Trophoblast cell (in vitro differentiated cells and primary cell): ENCODE measurements around the gene PWWP3B.
"Not testable (repeated sequence)": the region's sequence is repeated elsewhere in the genome, so short reads cannot be mapped to it uniquely, and the experiment has no call there.

Source experiments
- DNase-seq, 2 donors: peaks; one replicate each; pipeline ENCODE4 v3.0.0-alpha.2; 2016
- H2AFZ ChIP-seq: 2 replicates; pipeline ENCODE4 v1.6.1; 2013; ENCODE audit warnings: low read length, moderate library complexity, mild to moderate bottlenecking; ENCODE audit not compliant: insufficient read depth, poor library complexity
- H2AK5ac ChIP-seq: 2 replicates; pipeline ENCODE4 v1.6.1; 2013; ENCODE audit warnings: mild to moderate bottlenecking, low read length
- H2BK120ac ChIP-seq: 2 replicates; pipeline ENCODE4 v1.6.1; 2013; ENCODE audit warnings: low read length, mild to moderate bottlenecking, moderate library complexity; ENCODE audit not compliant: insufficient read depth, poor library complexity
- H2BK12ac ChIP-seq: 2 replicates; pipeline ENCODE4 v1.6.1; 2013; ENCODE audit warnings: mild to moderate bottlenecking, low read length, moderate library complexity
- H2BK5ac ChIP-seq: 2 replicates; pipeline ENCODE4 v1.6.1; 2013; ENCODE audit warnings: low read length, low read depth, moderate library complexity, mild to moderate bottlenecking; ENCODE audit not compliant: poor library complexity
- H3K14ac ChIP-seq: 2 replicates; pipeline ENCODE4 v1.6.1; 2013; ENCODE audit warnings: mild to moderate bottlenecking, low read length
- H3K18ac ChIP-seq: 2 replicates; pipeline ENCODE4 v1.6.1; 2013; ENCODE audit warnings: mild to moderate bottlenecking, low read length
- H3K23ac ChIP-seq: 2 replicates; pipeline ENCODE4 v1.6.1; 2013; ENCODE audit warnings: low read length
- H3K27ac ChIP-seq: 2 replicates; pipeline ENCODE4 v1.5.1; 2013; ENCODE audit warnings: low read depth, mild to moderate bottlenecking, inconsistent platforms, low read length, moderate library complexity
- H3K27me3 ChIP-seq: 2 replicates; pipeline ENCODE4 v1.6.1; 2013; ENCODE audit warnings: inconsistent platforms, mild to moderate bottlenecking, low read length, moderate library complexity; ENCODE audit not compliant: insufficient read depth
- H3K36me3 ChIP-seq, 2 experiments: 1 replicate in 1 of 2; 2 replicates in 1 of 2; pipeline ENCODE4 v1.6.1; 2013; ENCODE audit warnings: low read length in 2 of 2, mild to moderate bottlenecking in 2 of 2, moderate library complexity in 1 of 2; ENCODE audit not compliant: insufficient read depth in 2 of 2, control insufficient read depth in 1 of 2
- H3K4ac ChIP-seq: 2 replicates; pipeline ENCODE4 v1.6.1; 2013; ENCODE audit warnings: low read depth, mild to moderate bottlenecking, low read length, moderate library complexity
- H3K4me1 ChIP-seq, 2 experiments: 1 replicate in 1 of 2; 2 replicates in 1 of 2; pipeline ENCODE4 v1.6.1; 2013; ENCODE audit warnings: low read length in 2 of 2, mild to moderate bottlenecking in 2 of 2, moderate library complexity in 1 of 2; ENCODE audit not compliant: insufficient read depth in 2 of 2, control insufficient read depth in 1 of 2
- H3K4me2 ChIP-seq: 2 replicates; pipeline ENCODE4 v1.6.1; 2013; ENCODE audit warnings: inconsistent platforms, mild to moderate bottlenecking, low read length, moderate library complexity
- H3K4me3 ChIP-seq: 2 replicates; pipeline ENCODE4 v1.5.1; 2013; ENCODE audit warnings: mild to moderate bottlenecking, low read depth, low read length, inconsistent platforms
- H3K79me1 ChIP-seq: one replicate; pipeline ENCODE4 v1.6.1; 2013; ENCODE audit warnings: low read length
- H3K79me2 ChIP-seq: 2 replicates; pipeline ENCODE4 v1.6.1; 2013; ENCODE audit warnings: low read length, mild to moderate bottlenecking; ENCODE audit not compliant: control insufficient read depth, insufficient read depth, poor library complexity
- H3K9ac ChIP-seq: 2 replicates; pipeline ENCODE4 v1.6.1; 2013; ENCODE audit warnings: mild to moderate bottlenecking, low read length
- H3K9me3 ChIP-seq: 2 replicates; pipeline ENCODE4 v1.6.1; 2013; ENCODE audit warnings: low read depth, mild to moderate bottlenecking, control low read depth, inconsistent platforms, low read length; ENCODE audit not compliant: insufficient read depth
- H4K12ac ChIP-seq: 2 replicates; pipeline ENCODE4 v1.6.1; 2013; ENCODE audit warnings: low read depth, mild to moderate bottlenecking, low read length, moderate library complexity
- H4K8ac ChIP-seq: 2 replicates; pipeline ENCODE4 v1.6.1; 2013; ENCODE audit warnings: low read depth, mild to moderate bottlenecking, low read length, moderate library complexity
- H4K91ac ChIP-seq: one replicate; pipeline ENCODE4 v1.6.1; 2013; ENCODE audit warnings: low read depth, mild to moderate bottlenecking, low read length, moderate library complexity
- WGBS: extraction: QIAGEN DNeasy Blood & Tissue Kit; methylation state at CpG from one replicate; pipeline ENCODE4 v1.1.7; 2013; ENCODE audit warnings: missing lambda C conversion rate; ENCODE audit not compliant: insufficient read length, insufficient coverage; ENCODE audit errors: extremely low coverage; 5-methylcytosine and 5-hydroxymethylcytosine counted together

PWWP3B gene

DNA sequence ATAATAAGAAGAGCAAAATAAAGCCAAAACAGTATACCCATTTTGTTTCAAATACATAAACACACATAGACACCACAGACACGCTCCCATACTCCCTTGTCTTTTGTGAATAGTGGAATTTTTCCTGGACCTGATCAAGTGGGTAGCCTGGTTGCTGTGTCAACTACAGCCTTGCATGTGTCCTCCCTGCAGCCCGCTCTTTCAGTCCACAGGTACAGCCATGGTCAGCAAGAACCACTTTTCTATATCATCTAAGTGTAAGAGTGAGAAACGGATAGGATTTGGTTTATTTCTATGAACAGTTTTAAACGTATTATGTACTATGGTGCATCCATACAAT is 9.8 kb downstream of the PWWP3B start:
- no peak for DNase-seq
- Histone ChIP-seq H3K4ac (no peak overlapping the region), H4K8ac (no peak overlapping the region), H2BK120ac (no peak overlapping the region), H3K36me3 (peaks cover 0 to 2% of the 10 kb centered on the region in 2 experiments), H2BK12ac (no peak overlapping the region), H3K23ac (no peak overlapping the region), H4K12ac (no peak overlapping the region), H4K91ac (no peak overlapping the region), H3K4me3 (no peak overlapping the region), H3K14ac (no peak overlapping the region), H3K9me3 (no peaks in the 10 kb centered on the region), H3K9ac (no peak overlapping the region), H3K27me3 (no peaks in the 10 kb centered on the region), H3K79me1 (peaks cover 2% of the 10 kb centered on the region), H2BK5ac (no peak overlapping the region), H3K79me2 (no peaks in the 10 kb centered on the region), H3K4me2 (no peak overlapping the region), H2AFZ (no peak overlapping the region), H2AK5ac (no peak overlapping the region), H3K18ac (no peak overlapping the region), H3K27ac (no peak overlapping the region), H3K4me1 (no peaks in the 10 kb centered on the region)
- no CpG with 5 or more reads among the region's 4 CpGs for WGBS

DNA sequence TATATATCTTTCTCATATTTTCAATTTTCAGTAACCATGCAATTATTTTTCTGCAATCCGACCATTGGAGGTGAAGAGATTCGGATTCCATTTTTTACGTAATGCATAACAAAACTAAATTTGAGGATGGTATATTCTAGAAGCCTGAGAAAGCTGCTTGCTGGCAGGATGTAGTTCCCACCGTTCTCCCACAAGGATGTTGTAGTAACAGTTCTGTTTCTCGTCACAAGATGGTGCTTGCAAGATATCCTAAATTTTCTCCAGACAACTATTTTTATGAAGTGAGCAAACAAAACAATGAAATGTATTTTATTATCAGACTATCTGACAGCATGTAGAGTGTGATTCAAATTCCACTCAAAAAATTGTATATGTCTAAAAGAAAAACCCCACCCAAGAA is 10.7 kb downstream of the PWWP3B start:
- no peak overlapping the region for H2AFZ ChIP-seq
- no peak overlapping the region for H3K23ac ChIP-seq
- H3K9ac ChIP-seq = no peak overlapping the region
- no peak for DNase-seq
- no peak overlapping the region for H4K8ac ChIP-seq
- peaks cover 2% of the 10 kb centered on the region for H3K79me1 ChIP-seq
- H2BK5ac ChIP-seq = no peak overlapping the region
- H3K4ac ChIP-seq = no peak overlapping the region
- peaks cover 0 to 2% of the 10 kb centered on the region in 2 experiments for H3K36me3 ChIP-seq
- H3K4me3 ChIP-seq = no peak overlapping the region
- H3K4me1 ChIP-seq = no peaks in the 10 kb centered on the region
- H4K12ac ChIP-seq = no peak overlapping the region
- no peak overlapping the region for H2BK12ac ChIP-seq
- no CpG with 5 or more reads among the region's 5 CpGs for WGBS
- H2BK120ac ChIP-seq = no peak overlapping the region
- no peak overlapping the region for H2AK5ac ChIP-seq
- H3K27ac ChIP-seq = no peak overlapping the region
- no peaks in the 10 kb centered on the region for H3K79me2 ChIP-seq
- H3K14ac ChIP-seq = no peak overlapping the region
- no peak overlapping the region for H3K18ac ChIP-seq
- no peaks in the 10 kb centered on the region for H3K9me3 ChIP-seq
- H3K27me3 ChIP-seq = no peaks in the 10 kb centered on the region
- no peak overlapping the region for H4K91ac ChIP-seq
- no peak overlapping the region for H3K4me2 ChIP-seq

DNA sequence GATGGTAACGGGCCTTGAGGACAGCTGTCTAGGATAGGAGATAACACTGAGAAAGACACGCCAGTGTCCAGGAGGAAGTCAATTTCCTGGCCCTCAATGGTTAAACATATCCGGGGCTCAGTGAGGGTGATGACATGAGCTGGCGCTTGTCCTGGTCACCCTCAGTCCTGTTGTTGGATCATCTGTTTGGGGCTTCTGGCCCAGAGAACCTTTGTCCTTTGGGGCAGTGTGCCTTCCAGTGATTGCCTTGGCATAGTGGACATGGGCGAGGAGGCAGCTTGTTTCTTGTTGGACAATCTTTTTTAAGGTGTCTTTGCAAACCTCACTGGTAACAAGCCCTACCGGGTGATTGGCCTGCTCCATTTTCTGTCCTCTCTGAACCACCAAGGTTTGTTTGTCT is 15.6 kb downstream of the PWWP3B start:
- H3K79me1 ChIP-seq, H3K18ac ChIP-seq, H3K14ac ChIP-seq, H2BK12ac ChIP-seq, H3K9me3 ChIP-seq, H2BK5ac ChIP-seq, H3K79me2 ChIP-seq, H3K4me3 ChIP-seq, H2BK120ac ChIP-seq, H4K91ac ChIP-seq, H3K36me3 ChIP-seq, H4K8ac ChIP-seq, H3K9ac ChIP-seq, H3K4me2 ChIP-seq, H3K27ac ChIP-seq, H3K4ac ChIP-seq, H3K27me3 ChIP-seq, H4K12ac ChIP-seq, H3K4me1 ChIP-seq, H3K23ac ChIP-seq, H2AK5ac ChIP-seq, H2AFZ ChIP-seq, DNase-seq: not testable (repeated sequence)
- no CpG with 5 or more reads among the region's 6 CpGs for WGBS

DNA sequence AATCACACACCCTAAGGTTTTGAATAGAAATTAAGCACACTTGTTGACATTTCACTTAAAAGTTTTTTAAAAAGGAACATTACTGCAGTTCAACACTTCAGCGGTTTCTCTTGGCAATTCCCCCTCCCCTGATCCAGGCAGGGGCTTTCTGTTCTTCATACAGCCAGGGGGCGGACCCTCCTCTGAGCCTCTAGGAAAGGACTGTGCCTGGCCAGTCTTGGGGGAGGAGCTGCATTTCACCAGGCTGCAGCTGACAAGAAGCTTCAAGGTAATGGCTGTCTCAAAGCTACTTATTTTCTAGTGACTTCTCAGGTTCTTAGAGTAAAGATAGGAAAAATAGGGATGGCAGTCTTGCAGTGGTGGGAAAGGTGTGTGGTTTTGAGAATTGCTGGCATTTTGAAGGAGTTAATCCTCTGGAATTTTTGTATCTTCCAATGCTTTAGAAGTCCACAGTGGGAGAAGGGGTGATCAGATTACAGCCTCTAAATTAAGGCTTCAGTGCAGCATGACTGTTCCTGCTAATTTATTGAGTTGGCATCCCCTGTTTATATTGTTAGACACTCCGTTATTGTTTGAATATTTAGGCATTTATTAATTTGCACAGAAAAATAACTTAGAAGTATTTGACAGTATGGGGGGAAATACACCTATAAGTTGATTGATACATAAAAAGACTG is 33.5 kb downstream of the PWWP3B start:
- H2BK12ac ChIP-seq = no peak overlapping the region
- H2AK5ac ChIP-seq = no peak overlapping the region
- no peak overlapping the region for H3K23ac ChIP-seq
- no peak overlapping the region for H3K18ac ChIP-seq
- H4K8ac ChIP-seq = no peak overlapping the region
- no peak for DNase-seq
- no CpG with 5 or more reads among the region's 3 CpGs for WGBS
- H3K4me2 ChIP-seq = no peak overlapping the region
- no peaks in the 10 kb centered on the region for H3K4me1 ChIP-seq
- no peaks in the 10 kb centered on the region for H3K9me3 ChIP-seq
- H2AFZ ChIP-seq = no peak overlapping the region
- H2BK5ac ChIP-seq = no peak overlapping the region
- H3K79me1 ChIP-seq = no peaks in the 10 kb centered on the region
- no peak overlapping the region for H3K4ac ChIP-seq
- no peak overlapping the region for H3K4me3 ChIP-seq
- H2BK120ac ChIP-seq = no peak overlapping the region
- H4K91ac ChIP-seq = no peak overlapping the region
- no peak overlapping the region for H3K14ac ChIP-seq
- no peaks in the 10 kb centered on the region for H3K79me2 ChIP-seq
- no peak overlapping the region for H3K27ac ChIP-seq
- no peaks in the 10 kb centered on the region for H3K27me3 ChIP-seq
- H3K9ac ChIP-seq = no peak overlapping the region
- H3K36me3 ChIP-seq = no peaks in the 10 kb centered on the region
- H4K12ac ChIP-seq = no peak overlapping the region
